Sigmoid colon (tissue), 7 donors: Measurements from ENCODE around the gene OR2T11. TPM values are rescaled to one million over a fixed set of nuclear protein-coding genes. Genes with fewer than 3 reads are reported as not detected.
"Not testable (repeated sequence)": the region's sequence is repeated elsewhere in the genome, so short reads cannot be mapped to it uniquely, and the experiment has no call there.

ENCODE experiments used
- DNase-seq: peaks from one replicate; pipeline ENCODE4 v3.0.0-alpha.2; 2019
- H3K27ac ChIP-seq, 4 donors: fragments of 200-600 bp; sonication (generic); one replicate each; pipeline ENCODE4 v1.5.1; 2016 to 2019; ENCODE audit warnings: mild to moderate bottlenecking in 1 of 4
- H3K27me3 ChIP-seq, 3 donors: fragments of 200-600 bp; sonication (generic); one replicate each; pipeline ENCODE4 v1.5.1; 2019; ENCODE audit warnings: mild to moderate bottlenecking in 1 of 3
- H3K36me3 ChIP-seq, 4 donors: fragments of 200-600 bp; sonication (generic); one replicate each; pipeline ENCODE4 v1.5.1; 2016 to 2019
- H3K4me1 ChIP-seq, 4 donors: fragments of 200-600 bp; sonication (generic); one replicate each; pipeline ENCODE4 v1.5.1; 2017 to 2019
- H3K4me3 ChIP-seq, 4 donors: fragments of 200-600 bp; sonication (generic); one replicate each; pipeline ENCODE4 v1.5.1; 2017 to 2019; ENCODE audit warnings: mild to moderate bottlenecking in 2 of 4, moderate library complexity in 1 of 4
- H3K9me3 ChIP-seq, 4 donors: fragments of 200-600 bp in 3 of 4; sonication (generic) in 3 of 4; one replicate each; pipeline versions ENCODE4 v1.5.1 to v1.6.1; 2013 to 2019
- EP300 ChIP-seq, 4 donors: sonication (generic); formaldehyde crosslinking; IDR thresholded peaks; one replicate each; pipeline ENCODE4 v1.6.1; 2017; ENCODE audit warnings: antibody characterized with exemption in 4 of 4
- POLR2A ChIP-seq, 2 donors: fragments of 450-650 bp; IDR thresholded peaks; one replicate each; pipeline ENCODE4 v1.6.1; 2016; ENCODE audit warnings: antibody characterized with exemption in 2 of 2, mild to moderate bottlenecking in 2 of 2, moderate library complexity in 2 of 2
- POLR2AphosphoS5 ChIP-seq, 4 donors: sonication (generic); formaldehyde crosslinking; IDR thresholded peaks; one replicate each; pipeline ENCODE4 v1.6.1; 2017; ENCODE audit warnings: antibody characterized with exemption in 4 of 4
- WGBS, 2 donors: extraction: QIAGEN DNeasy Blood & Tissue Kit; methylation state at CpG; one replicate each; pipeline ENCODE4 v1.1.7; 2013; 5-methylcytosine and 5-hydroxymethylcytosine counted together
- intact Hi-C: fragments of 100-400 bp; cut with DNase I; formaldehyde crosslinking; loops from one replicate; pipeline ENCODE4 v1.15.1; 2023
- polyA plus RNA-seq, 3 donors: library from polyadenylated mRNA; stranded (reverse); fragments of 200-250 nt; gene quantifications; one replicate each; pipeline ENCODE4 v1.2.3, GENCODE V29; 2013
- total RNA-seq, 4 donors: library from RNA; depleted of rRNA; stranded (reverse); fragments of >200 nt; gene quantifications; one replicate each; pipeline ENCODE4 v1.1.0, GENCODE V29; 2016
- TF ChIP-seq, protein P1 (sequence below), 4 experiments: fragments of 450-650 bp in 3 of 4; fragments of 200-600 bp in 1 of 4; IDR thresholded peaks; one replicate each; pipeline ENCODE4 v1.5.1; 2016 to 2019; ENCODE audit warnings: antibody characterized with exemption in 4 of 4, mild to moderate bottlenecking in 3 of 4, moderate library complexity in 2 of 4
- donor health status: healthy with polysubstance abuse.
- donor health status: Bipolar disorder and iron deficiency.
- donor health status: healthy.

OR2T11 gene, protein sequence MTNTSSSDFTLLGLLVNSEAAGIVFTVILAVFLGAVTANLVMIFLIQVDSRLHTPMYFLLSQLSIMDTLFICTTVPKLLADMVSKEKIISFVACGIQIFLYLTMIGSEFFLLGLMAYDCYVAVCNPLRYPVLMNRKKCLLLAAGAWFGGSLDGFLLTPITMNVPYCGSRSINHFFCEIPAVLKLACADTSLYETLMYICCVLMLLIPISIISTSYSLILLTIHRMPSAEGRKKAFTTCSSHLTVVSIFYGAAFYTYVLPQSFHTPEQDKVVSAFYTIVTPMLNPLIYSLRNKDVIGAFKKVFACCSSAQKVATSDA
- total RNA-seq (not detected), polyA plus RNA-seq (not detected)

DNA sequence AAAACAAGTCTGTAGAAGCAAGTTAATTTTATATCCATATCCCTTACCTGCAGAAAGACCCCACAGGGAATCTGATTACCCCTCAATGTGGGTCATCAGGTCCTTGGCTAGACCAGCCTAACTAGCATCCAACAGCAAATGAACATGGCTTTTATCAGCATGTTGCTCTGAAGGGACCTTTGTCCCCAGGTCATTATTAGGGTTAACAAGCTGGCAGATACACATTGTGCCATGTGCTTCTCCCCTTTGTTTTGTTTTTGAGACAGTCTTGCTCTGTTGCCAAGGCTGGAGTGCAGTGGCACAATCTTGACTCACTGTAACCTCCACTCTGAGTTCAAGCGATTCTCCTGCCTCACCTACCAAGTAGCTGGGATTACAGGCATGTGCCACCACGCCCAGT is at the start of gene OR2T11:
Gene OR2T11 (minus strand): TSS at position 101 of the 400 bp plus-strand sequence. CDS start 7,963 bp downstream, outside the sequence.
- H3K4me3 ChIP-seq, H3K4me1 ChIP-seq, DNase-seq, H3K36me3 ChIP-seq, H3K27me3 ChIP-seq, H3K27ac ChIP-seq, H3K9me3 ChIP-seq, intact Hi-C loops: not testable (repeated sequence)
- WGBS, 2 donors: no CpG with 5 or more reads among the region's 2 CpGs

DNA sequence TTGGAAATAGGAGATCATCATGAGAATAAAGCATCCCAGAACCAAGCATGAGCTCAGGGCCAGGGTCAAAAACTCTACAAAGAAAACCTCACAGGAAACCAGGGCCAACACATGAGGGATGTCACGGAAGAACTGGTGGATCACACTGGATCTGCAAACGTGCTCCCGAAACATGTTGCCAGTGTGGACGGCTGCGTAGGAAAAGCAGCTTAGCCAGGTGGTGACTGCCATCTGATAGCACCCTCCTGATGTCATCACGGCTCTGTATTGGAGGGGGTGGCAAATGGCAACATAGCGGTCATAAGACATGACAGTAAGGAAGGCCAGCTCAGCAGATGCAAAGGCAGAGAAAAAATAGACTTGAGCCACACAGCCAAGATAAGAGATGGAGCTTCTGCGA is 46.8 kb upstream of the OR2T11 start:
- 91 to 94% methylated on average over 8 of the region's 8 CpGs for WGBS, 2 donors
- Histone ChIP-seq H3K36me3 (no peaks in the 10 kb centered on the region), H3K27ac (no peak overlapping the region), H3K4me3 (no peak overlapping the region), H3K9me3 (no peaks in the 10 kb centered on the region), H3K27me3 (no peaks in the 10 kb centered on the region), H3K4me1 (no peaks in the 10 kb centered on the region)
- TF ChIP-seq, protein P1, sequence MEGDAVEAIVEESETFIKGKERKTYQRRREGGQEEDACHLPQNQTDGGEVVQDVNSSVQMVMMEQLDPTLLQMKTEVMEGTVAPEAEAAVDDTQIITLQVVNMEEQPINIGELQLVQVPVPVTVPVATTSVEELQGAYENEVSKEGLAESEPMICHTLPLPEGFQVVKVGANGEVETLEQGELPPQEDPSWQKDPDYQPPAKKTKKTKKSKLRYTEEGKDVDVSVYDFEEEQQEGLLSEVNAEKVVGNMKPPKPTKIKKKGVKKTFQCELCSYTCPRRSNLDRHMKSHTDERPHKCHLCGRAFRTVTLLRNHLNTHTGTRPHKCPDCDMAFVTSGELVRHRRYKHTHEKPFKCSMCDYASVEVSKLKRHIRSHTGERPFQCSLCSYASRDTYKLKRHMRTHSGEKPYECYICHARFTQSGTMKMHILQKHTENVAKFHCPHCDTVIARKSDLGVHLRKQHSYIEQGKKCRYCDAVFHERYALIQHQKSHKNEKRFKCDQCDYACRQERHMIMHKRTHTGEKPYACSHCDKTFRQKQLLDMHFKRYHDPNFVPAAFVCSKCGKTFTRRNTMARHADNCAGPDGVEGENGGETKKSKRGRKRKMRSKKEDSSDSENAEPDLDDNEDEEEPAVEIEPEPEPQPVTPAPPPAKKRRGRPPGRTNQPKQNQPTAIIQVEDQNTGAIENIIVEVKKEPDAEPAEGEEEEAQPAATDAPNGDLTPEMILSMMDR (IDR thresholded peaks at IDR 0.05): no peak
- TF ChIP-seq POLR2A (IDR thresholded peaks at IDR 0.05) (no peak), EP300 (IDR thresholded peaks at IDR 0.05) (no peak), POLR2AphosphoS5 (IDR thresholded peaks at IDR 0.05) (no peak)
- DNase-seq: no peak
- intact Hi-C loops: no loop called here

DNA sequence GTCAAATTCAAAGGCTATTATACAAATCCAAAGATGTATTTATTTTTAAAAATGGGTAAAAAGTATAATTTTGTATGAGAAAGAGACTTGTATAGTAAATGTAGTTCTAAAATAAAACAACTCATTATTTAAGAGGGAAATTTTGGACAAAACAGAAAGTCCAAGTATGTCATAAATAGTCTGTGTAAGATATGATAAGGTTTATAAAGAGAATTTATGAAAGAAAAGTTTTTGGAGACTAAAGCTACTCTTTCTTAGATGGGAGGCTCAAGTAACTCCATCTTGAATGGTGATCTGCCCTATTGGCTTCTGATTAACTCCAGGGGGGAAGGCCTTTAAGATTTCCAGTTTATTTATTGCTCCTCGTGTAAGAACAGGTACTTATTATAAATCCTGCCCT is 35.1 kb upstream of the OR2T11 start:
- H3K27me3 ChIP-seq: no peaks in the 10 kb centered on the region
- intact Hi-C loops: no loop called here
- TF ChIP-seq EP300 (IDR thresholded peaks at IDR 0.05): no peak
- TF ChIP-seq POLR2AphosphoS5 (IDR thresholded peaks at IDR 0.05): no peak
- TF ChIP-seq, protein P1 (IDR thresholded peaks at IDR 0.05): no peak
- H3K4me1 ChIP-seq: no peaks in the 10 kb centered on the region
- WGBS, 2 donors: 82 to 83% methylated on average over 1 of the region's 1 CpG
- H3K9me3 ChIP-seq: no peaks in the 10 kb centered on the region
- no peak overlapping the region for H3K4me3 ChIP-seq
- H3K36me3 ChIP-seq: no peaks in the 10 kb centered on the region
- H3K27ac ChIP-seq: no peak overlapping the region
- DNase-seq: no peak

DNA sequence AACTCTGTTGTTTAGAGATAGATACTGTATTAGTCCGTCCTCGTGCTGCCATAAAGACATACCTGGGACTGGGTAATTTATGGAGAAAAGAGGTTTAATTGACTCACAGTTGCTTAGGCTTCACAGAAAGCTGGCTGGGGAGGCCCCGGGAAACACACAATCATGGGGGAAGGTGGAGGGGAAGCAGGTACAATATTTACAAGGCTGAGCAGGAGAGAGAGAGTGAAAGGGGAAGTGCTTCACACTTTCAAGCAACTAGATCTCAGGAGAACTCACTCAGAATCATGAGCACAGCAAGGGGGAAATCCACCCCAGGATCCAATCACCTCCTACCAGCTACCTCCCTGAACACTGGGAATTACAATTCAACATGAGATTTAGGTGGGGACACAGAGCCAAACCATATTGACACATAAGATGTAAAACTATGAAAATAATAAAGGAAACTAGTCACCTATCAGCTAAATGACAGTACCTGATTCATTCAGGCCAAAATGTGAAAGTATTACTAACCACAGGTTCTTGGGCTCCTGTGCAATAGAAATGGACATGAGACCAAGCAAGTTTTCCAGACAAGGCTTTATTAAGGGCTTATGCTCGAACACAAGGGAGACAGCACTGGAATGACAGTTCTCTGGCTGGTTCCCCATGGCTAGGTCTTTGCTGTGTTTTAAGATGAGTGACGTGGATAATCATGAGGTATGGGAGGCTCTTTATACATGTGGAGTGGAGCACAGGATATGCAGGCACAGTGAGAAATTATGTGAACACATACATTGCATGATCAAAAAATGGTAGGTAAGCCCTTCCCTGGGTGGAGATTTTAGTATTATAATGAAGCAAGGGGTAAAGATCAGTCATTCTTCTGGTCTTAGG is 28.8 kb upstream of the OR2T11 start:
- H3K36me3 ChIP-seq, H3K4me1 ChIP-seq, H3K27me3 ChIP-seq, H3K27ac ChIP-seq, DNase-seq, H3K9me3 ChIP-seq, intact Hi-C loops, H3K4me3 ChIP-seq: not testable (repeated sequence)
- WGBS, 2 donors: 64 to 83% methylated on average over 5 of the region's 5 CpGs

DNA sequence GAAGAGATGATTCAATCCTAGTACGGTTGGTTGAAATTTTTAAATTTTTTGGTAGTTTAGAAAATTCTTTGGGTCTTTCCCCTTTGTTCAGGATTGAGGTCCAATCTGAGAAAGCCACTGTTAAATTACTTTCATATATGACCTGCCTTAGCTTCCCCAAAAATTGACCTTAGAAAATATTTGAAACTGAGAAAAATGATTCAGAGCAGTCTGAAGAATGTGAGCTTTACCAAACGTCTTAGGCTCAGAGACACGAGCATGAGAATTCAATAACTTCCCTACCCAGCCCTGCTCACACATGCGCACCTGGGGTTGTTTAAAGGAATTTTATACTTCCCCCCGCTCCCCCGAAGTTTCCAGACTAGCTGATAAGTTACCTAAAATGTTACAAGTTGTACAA is 21.9 kb upstream of the OR2T11 start:
- H3K9me3 ChIP-seq, H3K27ac ChIP-seq, H3K27me3 ChIP-seq, H3K4me1 ChIP-seq, H3K4me3 ChIP-seq, intact Hi-C loops, H3K36me3 ChIP-seq, DNase-seq: not testable (repeated sequence)
- WGBS, 2 donors: 87 to 92% methylated on average over 4 of the region's 6 CpGs

DNA sequence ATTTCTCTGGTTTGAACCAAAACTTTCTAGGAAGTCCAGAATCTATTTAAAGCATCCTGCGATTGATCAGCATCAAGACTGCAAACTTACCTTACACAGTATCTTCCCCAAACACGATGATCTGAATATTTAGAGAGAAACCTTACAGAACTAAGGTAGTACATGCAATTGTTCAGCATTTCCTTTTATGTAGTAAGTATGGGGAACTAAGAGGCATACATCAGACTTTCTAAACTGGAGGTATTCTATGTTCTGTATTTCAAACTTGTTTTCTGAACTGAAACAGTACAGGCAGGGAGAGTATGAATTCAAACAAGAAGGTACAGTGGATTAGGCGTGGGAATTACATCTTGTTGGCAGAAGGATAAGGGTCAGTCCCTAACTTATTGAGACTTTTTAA is 20.5 kb upstream of the OR2T11 start, which contains the start of gene OR2T27:
Gene OR2T27 (minus strand): TSS at position 175 of the 400 bp plus-strand sequence. CDS start 4,644 bp downstream, outside the sequence.
- H3K4me3 ChIP-seq, H3K9me3 ChIP-seq, DNase-seq, H3K27ac ChIP-seq, H3K36me3 ChIP-seq, intact Hi-C loops, H3K4me1 ChIP-seq, H3K27me3 ChIP-seq: not testable (repeated sequence)
- 81% methylated on average over 3 of the region's 3 CpGs; no CpG with 5 or more reads in 1 of the 2 donors for WGBS, 2 donors

DNA sequence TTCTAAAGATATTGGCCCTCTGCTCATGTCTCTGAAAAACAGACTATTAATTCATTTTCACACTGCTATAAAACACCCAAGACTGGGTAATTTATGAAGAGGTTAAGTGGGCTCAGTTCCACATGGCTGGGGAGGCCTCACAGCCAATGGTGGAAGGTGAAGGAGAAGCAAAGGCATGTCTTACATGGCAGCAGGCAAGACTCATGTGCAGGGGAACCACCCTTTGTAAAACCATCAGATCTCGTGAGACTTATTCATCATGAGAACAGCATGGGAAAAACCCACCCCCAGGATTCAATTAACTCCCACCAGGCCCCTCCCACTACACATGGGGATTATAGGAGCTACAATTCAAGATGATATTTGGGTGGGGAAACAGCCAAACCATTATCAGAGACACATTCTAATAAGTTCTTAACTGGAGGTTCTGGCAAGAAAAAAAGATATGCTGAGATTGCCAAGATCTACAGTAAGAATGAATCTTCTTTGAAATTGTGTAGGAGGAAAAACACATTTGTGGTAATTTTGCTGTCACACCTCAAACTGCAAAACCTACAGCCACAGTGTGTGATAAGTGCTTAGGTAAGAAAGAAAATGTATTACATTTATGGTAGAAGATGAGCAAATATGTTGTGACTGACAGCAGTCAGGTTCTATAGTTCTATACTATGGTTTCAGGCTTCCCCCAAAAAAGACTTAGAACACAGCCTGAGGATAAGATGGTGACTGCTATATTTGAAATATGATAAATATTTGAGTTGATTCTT is 14.1 kb upstream of the OR2T11 start:
- intact Hi-C loops, H3K9me3 ChIP-seq, DNase-seq, H3K27ac ChIP-seq, H3K27me3 ChIP-seq, H3K4me1 ChIP-seq, H3K36me3 ChIP-seq, H3K4me3 ChIP-seq: not testable (repeated sequence)
- WGBS, 2 donors: no CpG with 5 or more reads among the region's 1 CpG

DNA sequence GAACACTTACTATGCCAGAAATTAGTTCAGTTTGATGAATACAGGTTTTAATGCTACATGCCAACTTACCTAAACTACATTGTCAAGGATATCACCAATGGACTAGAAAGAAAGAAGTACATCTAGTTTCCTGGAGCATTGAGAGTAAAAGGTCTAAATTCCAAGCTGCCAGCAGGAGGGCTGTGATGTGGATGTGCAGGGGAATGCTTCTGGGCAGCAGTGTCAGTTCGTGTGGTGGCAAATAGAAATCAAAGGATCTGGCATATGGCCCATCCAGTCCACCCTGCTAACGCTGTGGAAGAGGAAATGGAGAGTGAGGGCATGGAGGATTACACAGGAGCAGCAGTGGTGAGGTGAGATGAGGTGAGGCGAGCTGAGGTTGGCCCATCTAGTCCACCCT is 10.3 kb upstream of the OR2T11 start, which contains the start of gene OR2T35:
Gene OR2T35 (minus strand): TSS at position 101 of the 400 bp plus-strand sequence. CDS start 6,020 bp downstream, outside the sequence.
- DNase-seq, H3K9me3 ChIP-seq, intact Hi-C loops, H3K4me3 ChIP-seq, H3K4me1 ChIP-seq, H3K27ac ChIP-seq, H3K36me3 ChIP-seq, H3K27me3 ChIP-seq: not testable (repeated sequence)
- 67 to 100% methylated on average over 1 to 2 of the region's 3 CpGs for WGBS, 2 donors

DNA sequence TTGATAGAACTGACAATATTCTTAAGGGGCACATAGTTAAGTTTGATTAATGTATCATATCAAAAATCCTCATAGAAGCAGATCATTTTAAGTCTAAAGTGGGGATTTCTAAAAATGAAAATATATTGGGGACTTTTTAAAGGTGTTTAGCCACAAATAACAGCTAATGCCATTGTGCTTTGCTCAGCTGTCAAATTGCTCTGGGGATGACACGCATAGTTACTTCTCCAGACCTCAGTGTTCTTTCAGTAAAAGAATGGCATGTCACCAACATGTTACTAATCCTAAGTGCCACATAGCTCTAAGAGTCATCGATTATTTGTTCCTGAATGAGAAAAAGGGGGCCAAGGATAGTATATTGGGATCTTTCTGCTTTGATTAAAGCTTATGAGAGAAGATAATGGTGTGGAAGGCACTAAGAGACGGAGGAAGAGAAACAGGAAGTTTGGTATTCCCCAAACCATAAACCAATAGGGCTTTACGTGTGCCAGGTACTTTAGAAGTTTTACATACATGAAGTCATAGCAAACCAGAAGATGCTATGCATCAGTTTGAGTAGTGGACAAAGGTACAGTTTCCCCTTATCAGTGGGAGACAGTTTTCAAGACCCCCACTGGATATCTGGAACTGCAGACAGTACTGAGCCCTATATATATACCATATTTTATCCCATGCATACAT is 8.2 kb upstream of the OR2T11 start:
- H3K9me3 ChIP-seq, intact Hi-C loops, H3K27me3 ChIP-seq, H3K36me3 ChIP-seq, DNase-seq, H3K4me3 ChIP-seq, H3K27ac ChIP-seq, H3K4me1 ChIP-seq: not testable (repeated sequence)
- no CpG with 5 or more reads among the region's 4 CpGs for WGBS, 2 donors
